Fibroblast of skin of right biceps (primary cell): ENCODE data around the gene CTCF.

Experiments
- DNase-seq: peaks from one replicate; pipeline ENCODE4 v3.0.0-alpha.2; 2013

Gene CTCF

DNA sequence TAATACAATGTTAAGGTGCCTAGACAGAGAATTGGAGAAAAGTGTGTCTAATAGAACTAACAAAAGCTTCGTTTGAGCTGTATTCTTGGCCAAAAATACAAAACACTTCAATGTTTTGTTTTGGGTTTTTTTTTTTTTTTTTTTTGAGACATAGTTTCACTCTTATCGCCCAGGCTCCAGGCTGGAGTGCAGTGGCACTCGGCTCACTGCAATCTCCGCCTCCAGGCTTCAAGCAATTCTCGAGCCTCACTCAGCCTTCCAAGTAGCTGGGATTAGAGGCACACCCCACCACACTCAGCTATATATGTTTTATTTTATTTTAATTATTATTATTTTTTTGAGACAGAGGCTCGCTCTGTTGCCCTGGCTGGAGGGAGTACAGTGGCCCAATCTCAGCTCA, 44.3 kb downstream of the CTCF start:
- no peak for DNase-seq

DNA sequence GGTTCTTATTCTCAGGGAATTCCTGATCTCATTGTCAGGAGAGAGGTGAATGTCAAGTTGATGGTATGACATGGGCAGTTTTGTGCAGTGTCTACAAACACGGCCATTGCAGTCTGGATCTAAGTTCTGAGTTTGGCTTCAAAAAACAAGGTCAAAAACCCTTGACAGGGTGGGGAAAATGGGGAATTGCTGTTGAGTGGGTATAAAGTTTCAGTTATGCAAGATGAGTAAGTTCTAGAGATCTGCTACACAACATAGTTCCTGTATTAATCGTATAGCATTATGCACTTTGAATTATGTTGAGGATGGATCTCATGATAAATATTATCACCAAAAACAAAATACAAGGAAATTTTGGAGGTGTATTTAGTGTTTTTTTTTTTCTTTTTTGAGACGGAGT, 46.0 kb downstream of the CTCF start:
- no peak for DNase-seq

DNA sequence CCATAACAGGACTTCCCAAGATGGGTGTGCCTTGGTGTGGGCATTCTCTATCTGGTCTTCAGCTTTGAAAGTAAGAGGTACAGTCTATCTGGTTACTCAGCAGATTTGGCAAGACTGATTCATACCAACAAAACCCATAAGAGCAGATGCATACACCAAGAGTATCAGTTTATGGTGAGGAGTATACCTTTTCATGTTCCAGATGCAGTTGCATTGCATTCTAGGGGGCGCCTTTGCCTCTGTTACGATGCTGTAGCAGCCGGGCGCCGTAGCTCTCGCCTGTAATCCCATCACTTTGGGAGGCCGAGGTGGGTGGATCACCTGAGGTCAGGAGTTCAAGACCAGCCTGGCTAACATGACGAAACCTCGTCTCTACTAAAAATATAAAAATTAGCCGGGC, 51.5 kb downstream of the CTCF start:
- DNase-seq, result no peak

DNA sequence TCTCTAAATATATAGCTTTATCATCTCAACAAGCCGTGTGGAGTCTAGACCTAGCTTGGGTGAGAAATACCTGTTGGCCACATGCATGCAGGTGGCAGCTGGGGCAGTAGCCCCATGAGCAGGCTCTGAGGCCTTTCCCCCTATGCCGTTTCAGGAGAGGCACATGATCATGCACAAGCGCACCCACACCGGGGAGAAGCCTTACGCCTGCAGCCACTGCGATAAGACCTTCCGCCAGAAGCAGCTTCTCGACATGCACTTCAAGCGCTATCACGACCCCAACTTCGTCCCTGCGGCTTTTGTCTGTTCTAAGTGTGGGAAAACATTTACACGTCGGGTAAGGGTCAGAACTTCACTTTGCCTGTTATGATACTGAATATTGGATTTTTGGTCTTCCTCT, 65.9 kb downstream of the CTCF start:
- no peak for DNase-seq

DNA sequence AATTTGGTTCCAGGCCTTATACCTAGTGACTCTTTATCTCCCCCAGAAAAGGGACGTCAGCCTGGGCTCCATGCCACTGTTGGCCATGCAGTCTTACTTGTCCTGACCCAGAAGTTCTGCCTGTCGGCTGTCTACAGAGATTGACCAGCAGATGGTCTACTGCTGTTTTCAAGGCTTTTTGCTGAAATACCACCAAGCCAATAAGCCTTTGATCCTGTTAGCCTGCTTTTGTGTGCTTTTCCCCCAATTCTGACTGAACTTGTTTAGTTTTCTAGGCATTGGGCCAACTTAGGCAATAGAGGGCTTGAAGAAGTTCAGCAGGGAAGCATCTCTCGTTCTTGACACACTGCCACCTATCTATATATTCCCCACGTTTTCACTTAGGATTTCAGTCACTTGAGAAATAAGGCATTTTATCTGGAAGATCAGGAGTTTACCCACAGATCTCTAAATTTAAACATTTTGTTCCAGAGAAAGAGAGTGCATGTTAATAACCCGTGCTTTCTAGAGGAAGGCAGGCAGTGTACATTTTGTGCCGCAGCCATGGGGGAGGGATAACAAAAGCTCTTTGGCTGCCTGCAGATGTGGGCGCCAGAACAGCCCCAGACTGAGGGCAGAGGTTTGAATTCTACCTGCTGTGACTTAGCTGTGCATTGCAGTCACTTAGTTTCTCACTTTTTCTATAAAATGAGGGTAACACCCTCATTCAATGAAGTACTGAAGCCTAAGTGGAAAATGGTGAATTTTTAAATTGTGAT, 70.3 kb downstream of the CTCF start:
- peak; percentile 28 for DNase-seq

DNA sequence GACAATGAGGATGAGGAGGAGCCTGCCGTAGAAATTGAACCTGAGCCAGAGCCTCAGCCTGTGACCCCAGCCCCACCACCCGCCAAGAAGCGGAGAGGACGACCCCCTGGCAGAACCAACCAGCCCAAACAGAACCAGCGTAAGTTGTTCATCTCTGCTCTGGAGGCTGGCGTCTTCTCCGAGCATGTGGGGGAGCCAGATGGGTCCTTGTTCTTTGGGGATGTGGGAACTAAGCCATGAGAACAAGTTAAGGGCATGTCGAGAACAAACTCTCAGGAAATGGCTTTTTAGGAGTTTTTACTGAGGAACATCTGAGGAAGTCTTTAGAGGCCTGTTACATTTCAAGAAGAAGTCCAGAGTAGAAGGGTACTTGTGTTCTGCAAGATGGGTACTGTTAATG, 74.4 kb downstream of the CTCF start:
- no peak for DNase-seq

DNA sequence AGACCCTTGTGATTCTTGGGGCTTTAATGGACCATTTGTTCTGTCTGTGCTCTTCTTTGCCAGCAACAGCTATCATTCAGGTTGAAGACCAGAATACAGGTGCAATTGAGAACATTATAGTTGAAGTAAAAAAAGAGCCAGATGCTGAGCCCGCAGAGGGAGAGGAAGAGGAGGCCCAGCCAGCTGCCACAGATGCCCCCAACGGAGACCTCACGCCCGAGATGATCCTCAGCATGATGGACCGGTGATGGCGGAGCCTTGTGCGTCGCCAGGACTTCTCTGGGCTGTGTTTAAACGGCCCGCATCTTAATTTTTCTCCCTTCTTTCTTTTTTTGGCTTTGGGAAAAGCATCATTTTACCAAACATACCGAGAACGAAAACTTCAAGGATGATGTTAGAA, 75.3 kb downstream of the CTCF start:
- no peak for DNase-seq

DNA sequence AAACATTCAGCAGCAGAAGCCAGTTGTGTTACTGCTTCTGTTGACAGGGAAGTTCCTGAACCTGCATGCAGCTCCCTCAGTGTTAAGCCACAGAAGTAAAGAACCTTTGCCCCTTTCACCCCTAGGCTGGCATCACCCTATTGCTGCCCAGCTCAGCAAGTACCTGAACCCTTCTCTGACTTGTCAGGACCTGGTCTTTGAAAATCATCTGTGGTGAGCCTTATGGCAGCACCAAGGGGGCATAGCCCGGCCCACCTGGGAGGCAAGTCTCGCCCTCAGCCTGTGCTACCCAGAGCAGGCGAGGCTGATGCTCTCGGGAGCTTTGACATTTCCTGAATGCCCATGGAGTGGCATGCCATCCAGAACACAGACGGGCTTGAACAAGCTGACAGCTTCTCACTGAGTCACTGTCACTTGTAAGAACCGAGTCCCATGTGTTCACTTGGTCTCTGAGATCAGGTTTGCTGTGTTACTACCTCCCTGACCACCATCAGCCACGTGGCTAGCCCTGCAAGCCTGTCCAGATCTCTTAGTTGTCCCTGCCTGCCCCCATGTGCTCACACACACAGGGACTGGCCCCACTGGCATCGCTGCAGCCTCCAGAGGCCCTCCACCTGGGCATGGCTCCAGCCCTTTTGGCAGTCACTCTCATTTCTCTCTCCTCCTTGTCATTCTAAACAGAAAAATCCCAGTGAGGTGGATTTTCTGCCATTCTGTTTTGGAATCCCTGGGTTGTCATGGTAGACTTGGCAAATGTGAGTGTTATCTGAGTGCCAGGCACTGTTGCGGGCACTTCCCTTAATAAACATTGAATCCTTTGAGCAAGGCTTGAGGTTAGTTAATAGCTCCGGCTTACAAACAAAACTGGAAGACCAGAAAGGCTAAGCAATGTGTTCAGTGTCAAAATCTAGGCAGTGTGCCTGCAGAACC, 79.7 kb downstream of the CTCF start:
- DNase-seq, result peak; percentile 9

DNA sequence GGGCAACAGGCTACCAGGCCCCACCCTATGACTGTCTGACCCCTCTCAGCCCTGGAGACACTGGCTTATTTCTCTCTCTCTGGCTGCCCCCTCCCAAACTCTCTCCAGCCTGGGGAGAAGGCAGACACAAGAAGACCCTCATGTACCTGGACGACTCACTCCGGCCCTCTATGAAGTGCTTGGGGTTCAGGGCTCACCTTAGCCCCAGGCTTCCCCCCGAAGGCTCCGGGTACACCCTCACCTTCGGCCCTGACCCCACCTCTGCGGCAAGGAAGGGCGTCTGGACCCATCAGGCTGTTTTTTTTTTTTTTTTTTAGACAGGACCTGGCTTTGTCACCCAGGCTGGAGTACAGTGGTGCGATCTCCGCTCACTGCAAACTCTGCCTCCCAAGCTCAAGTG, 81.7 kb downstream of the CTCF start:
- DNase-seq, result no peak

DNA sequence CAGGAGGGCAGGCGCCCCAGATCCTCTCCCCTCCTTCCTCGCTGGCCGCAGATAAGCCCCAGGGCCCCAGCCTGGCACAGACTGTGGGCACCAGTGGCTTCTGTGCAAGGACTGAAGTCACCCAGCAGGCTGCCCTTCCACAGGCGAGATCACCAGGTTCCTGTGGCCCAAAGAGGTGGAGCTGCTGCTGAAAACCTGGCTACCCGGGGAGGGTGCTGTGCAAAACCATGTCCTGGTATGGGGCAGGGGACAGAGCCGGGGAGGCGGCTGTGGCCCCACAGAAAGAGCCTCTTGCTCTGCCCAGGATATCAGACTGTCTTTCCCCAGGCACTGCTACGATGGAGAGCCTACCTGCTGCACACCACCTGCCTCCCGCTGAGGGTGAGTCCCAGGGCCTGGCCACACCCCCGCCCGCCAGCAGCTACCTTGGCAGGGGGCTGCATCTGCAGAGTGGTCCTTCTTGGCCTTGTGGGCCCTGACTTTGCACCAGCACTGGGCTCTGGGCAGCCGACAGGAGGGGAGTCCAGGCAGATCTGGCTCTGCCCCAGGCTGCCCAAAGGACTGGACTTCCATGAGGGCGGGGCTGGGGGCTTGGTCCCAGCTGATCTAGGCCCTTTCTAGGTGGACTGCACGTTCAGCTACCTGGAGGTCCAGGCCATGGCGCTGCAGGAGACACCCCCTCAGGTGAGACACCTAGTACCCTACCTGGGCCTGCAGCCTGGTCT, 83.2 kb downstream of the CTCF start:
- no peak for DNase-seq

DNA sequence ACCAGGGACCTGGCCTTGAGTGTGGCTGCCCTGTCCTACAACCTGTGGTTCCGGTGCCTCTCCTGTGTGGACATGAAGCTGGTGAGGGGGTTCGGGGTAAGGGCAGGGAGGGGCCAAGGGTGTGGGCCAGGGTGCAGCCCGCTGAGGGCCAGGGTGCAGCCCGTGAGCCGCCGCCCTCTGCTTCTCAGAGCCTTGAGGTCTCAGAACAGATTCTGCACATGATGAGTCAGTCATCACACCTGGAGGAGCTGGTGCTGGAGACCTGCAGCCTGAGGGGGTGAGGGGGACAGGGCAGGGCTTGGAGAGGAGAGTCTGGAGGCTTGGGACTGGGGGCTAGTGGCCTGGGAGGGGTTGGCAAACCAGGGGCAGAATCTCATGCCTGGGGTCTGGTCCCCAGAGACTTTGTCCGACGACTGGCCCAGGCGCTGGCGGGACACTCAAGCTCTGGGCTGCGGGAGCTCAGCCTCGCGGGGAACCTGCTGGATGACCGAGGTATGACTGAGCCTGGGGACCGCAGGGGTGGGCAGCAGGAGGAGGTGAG, 84.9 kb downstream of the CTCF start:
- DNase-seq, result no peak

DNA sequence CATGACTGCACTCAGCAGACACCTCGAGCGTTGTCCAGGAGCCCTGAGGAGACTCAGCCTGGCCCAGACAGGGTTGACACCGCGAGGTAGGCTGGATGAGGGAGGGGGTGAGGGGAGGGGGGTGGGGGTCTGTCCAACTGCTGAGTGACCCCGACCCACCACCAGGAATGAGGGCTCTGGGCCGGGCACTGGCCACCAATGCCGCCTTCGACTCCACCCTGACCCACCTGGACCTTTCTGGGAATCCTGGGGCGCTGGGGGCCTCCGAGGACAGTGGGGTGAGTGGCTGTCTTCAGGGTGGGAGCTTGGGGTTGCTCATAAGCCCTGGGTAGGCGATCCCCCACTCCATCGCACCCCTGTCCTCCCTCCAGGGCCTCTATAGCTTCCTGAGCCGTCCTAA, 85.4 kb downstream of the CTCF start:
- no peak for DNase-seq

DNA sequence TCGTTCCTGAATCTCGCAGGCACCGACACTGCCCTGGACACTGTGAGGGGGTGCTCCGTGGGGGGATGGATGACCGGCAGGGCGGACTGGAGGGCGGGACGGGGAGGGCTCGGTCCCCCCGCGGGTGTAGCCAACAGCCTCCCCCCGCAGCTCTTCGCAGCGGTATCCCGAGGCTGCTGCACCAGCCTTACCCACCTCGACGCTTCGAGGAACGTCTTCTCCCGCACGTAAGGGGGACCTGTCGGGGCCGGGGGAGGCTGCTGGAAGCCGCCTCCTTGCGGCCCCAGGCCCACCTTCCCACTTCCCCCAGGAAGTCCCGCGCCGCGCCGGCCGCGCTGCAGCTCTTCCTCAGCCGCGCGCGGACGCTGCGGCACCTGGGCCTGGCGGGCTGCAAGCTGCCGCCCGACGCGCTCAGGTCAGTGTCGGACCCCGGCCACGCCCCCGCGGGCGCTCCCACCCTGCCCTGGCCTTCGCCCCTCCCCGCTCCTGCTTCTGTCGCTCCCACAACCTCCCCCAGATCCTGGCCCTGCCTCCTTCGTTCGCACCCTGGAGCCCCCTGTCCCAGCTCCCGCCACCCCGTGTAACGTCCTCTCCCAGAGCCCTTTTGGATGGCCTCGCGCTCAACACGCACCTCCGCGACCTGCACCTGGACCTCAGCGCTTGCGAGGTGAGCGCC, 85.9 kb downstream of the CTCF start:
- DNase-seq, result no peak

DNA sequence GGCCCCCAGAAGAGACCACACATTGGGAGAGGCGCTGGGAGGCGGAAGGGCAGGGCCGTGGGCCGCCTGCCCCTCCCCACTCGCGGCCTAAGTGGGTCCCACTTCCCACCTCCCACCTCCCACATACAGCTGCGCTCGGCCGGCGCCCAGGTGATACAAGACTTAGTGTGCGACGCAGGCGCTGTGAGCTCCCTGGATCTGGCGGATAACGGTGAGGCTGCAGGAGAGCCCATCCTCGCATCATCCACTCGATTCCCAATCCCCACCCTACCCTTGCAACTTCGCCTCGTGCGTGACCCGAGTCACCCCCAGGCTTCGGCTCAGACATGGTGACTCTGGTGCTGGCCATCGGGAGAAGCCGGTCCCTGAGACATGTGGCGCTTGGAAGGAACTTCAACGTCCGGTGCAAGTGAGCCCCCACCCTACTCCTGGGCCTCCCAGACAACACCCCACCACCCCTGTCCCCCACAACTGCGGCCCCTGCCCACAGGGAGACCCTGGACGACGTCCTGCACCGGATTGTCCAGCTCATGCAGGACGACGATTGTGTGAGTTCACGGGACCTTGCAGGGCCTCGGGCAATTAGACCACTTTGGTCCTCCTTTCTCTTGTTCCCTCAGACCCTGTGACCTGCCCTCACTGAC, 86.6 kb downstream of the CTCF start:
- no peak for DNase-seq

DNA sequence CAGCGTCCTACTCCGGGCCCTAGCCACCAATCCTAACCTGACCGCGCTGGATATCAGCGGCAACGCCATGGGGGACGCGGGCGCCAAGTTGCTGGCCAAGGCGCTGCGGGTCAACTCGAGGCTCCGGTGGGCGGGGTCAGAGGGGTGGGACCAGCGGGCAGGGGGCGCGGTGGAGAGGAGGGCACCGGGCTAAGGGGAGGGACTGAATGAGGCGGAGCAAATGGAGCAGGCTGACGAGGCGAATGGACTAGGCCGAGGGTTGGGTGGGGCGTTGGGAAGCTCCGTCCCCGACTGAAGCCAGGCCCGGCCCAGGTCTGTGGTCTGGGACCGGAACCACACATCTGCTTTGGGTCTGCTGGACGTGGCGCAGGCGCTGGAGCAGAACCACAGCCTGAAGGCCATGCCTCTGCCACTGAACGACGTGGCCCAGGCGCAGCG, 87.2 kb downstream of the CTCF start:
- DNase-seq, result no peak

DNA sequence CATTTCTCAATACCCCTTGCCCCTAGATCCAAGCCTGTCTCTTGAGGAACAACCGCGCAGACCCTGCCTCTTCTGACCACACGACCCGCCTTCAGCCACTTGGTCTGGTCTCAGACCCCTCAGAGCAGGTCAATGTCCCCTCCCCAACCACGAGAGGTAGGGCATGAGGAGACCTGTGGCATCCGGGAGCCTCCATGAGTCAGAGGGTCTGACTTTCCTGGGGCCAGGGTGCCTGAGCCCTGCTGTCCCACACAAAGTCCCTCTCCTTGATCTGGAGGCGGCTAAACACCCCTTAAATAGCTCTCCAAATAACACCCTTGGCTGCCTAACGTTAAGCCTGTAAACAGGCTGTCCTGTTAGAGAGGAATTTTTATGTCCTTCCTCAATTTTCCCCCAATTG, 87.7 kb downstream of the CTCF start:
- DNase-seq, result no peak

DNA sequence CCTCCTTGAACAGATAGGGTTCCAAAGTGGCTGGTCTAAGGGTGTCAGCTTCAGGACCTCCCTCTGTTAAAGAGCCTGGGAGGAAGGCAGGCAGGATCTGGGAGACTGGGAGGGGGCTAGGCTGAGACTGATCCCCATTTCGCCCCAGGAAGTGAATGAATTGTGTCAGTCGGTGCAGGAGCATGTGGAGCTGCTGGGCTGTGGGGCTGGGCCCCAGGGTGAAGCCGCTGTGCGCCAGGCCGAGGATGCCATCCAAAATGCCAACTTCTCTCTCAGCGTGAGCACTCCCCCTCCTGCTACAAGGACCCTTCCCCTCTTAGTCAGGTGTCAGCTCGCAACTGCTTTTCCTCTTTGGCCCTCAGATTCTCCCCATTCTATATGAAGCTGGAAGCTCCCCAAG, 88.7 kb downstream of the CTCF start:
- DNase-seq, result no peak

DNA sequence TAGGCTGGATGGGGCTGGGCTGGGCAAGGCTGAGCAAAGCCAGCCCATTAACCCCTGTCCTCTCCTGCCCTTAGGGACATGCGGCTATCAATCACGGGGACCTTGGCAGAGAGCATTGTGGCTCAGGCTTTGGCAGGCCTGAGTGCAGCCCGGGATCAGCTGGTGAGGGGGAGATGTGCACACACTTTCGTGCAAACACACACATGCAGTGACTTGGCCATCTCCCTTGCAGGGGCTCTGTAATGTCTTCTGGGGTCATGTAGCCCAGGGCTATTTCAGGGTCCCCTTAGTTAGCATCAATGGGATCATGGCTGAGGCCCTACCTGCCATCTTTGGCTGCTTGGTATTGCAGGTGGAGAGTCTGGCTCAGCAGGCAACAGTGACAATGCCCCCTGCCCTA, 89.5 kb downstream of the CTCF start:
- DNase-seq, result no peak

DNA sequence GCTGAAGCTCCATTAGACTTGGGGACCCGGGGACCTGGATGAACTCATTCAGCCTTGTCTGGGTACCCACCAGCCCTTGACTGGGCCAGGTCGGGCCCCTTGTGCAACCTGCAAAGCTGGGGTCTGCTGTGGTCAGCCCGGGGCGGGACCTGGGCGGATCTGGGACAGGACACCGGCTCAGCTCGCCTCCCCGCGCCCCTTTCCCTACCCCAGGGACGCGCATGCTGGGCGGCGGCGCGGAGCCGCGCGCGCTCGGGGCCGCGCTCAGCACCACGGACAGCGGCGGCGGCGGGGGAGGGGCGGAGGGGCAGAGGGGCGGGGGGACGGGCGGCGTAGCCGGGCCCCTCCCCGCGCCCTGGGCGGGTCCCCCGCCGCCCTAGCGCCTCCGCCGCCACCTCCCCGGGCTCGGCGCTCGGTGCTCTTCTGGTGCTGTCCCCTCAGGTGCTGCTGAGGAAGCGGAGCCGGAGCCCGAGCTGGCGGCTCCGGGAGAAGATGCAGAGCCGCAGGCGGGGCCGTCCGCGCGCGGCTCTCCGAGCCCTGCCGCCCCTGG, 90.3 kb downstream of the CTCF start:
- peak; percentile 52 for DNase-seq

DNA sequence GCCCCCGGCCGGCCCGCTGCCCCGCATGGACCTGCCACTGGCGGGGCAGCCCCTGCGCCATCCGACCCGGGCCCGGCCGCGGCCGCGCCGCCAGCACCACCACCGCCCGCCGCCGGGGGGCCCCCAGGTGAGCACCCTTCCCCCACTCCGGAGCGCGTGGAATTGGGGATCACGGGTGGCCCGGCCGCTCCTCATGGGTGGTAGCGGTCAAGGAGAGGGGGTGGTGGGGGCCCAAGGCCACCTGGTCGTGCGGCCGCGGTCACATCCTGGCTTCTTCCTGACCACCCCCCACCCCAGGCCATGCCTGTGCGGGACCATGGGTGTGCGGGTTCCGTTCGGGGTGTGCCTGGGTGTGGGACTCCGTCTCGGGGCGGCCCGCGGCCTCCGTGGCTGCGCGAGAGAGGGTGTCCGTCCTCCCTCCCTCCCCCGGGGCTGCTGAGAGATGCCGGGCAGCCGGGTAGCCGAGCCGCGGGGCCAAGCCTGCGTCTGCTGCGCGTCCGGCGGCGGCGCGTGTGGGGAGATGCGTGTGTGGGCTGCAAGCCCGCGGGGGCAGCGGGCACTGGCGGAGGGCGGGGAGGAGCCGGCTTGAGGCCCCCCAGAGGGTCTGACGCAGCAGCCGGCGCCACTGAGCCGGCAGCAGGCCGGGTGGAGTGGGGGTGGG, 90.9 kb downstream of the CTCF start:
- DNase-seq, result peak; percentile 56

DNA sequence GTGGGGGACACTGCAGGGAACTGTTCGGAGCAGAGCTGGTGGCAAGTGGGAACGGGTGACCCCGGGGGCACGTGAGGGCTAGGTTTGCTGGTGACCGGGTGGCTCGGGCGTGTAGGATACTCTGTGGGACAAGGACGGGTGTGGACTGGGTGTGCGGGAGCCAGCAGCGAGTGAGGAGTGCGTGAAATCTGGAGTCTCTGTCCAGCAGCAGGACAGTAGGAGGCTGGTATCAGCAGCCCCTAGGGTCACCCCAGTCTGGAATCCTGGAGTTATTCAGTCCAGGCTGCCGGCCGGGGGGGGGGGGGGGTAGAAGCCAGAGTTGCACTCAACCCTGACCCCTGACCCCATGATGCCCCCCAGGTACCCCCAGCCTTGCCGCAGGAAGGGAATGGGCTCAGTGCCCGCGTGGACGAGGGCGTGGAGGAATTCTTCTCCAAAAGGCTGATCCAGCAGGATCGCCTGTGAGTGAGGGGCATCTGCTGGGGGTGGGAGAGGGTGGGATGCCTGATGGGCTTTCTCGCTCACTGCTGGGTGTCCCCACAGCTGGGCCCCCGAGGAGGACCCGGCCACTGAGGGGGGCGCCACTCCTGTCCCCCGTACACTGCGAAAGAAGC, 91.6 kb downstream of the CTCF start:
- DNase-seq, result no peak
